GM12872 (cell line): ENCODE data around the gene TRMT11.

Source experiments
- CTCF ChIP-seq: IDR thresholded peaks from 3 replicates; pipeline ENCODE4 v1.5.1; 2011; ENCODE audit warnings: low read depth, mild to moderate bottlenecking, low read length, moderate library complexity; ENCODE audit not compliant: insufficient read depth

TRMT11 gene

GRCh38 chr6:125944434-125944816, 41.9 kb upstream of the TRMT11 start:
- TF ChIP-seq CTCF, result no peak

- no peak for TF ChIP-seq CTCF
Observed at GRCh38 chr6:125944896-125945295, 41.4 kb upstream of the TRMT11 start.

GRCh38 chr6:125945378-125946141, 40.8 kb upstream of the TRMT11 start:
- TF ChIP-seq CTCF, result no peak

GRCh38 chr6:125947615-125948014, 38.7 kb upstream of the TRMT11 start:
- no peak for TF ChIP-seq CTCF

GRCh38 chr6:125948455-125948854, 37.9 kb upstream of the TRMT11 start:
- TF ChIP-seq CTCF, result no peak

- no peak for TF ChIP-seq CTCF
Observed at GRCh38 chr6:125949069-125949468, 37.3 kb upstream of the TRMT11 start.

- TF ChIP-seq CTCF, result no peak
Observed at GRCh38 chr6:125950293-125950692, 36.0 kb upstream of the TRMT11 start.
